Right cardiac atrium (tissue), 5 donors: Measurements from ENCODE around the gene NAB1. TPM values are rescaled to one million over a fixed set of nuclear protein-coding genes. Genes with fewer than 3 reads are reported as not detected.

Experiments
- ATAC-seq, 2 donors: fragments of 200-7000 bp; cut with Tn5 transposase; one replicate each; pipeline versions ENCODE4 v1.8.0 to v1.9.1; 2020; ENCODE audit warnings: moderate library complexity in 2 of 2, mild to moderate bottlenecking in 1 of 2
- DNase-seq, 3 donors: peaks; one replicate each; pipeline ENCODE4 v3.0.0-alpha.2; 2020
- H3K27ac ChIP-seq: one replicate; pipeline ENCODE4 v1.5.1; 2013; ENCODE audit warnings: mild to moderate bottlenecking, low read length, control low read depth, moderate library complexity
- H3K27me3 ChIP-seq: one replicate; pipeline ENCODE4 v1.6.1; 2013; ENCODE audit not compliant: control insufficient read depth, insufficient read depth
- H3K4me1 ChIP-seq: one replicate; pipeline ENCODE4 v1.6.1; 2013; ENCODE audit warnings: low read length; ENCODE audit not compliant: control insufficient read depth, insufficient read depth
- H3K4me3 ChIP-seq: one replicate; pipeline ENCODE4 v1.5.1; 2013; ENCODE audit warnings: low read length, control low read depth
- H3K9me3 ChIP-seq: one replicate; pipeline ENCODE4 v1.6.1; 2013; ENCODE audit warnings: low read length; ENCODE audit not compliant: control insufficient read depth
- WGBS: extraction: QIAGEN DNeasy Blood & Tissue Kit; methylation state at CpG from one replicate; pipeline ENCODE4 v1.1.7; 2013; 5-methylcytosine and 5-hydroxymethylcytosine counted together
- intact Hi-C, 4 donors: fragments of 100-400 bp; cut with DNase I; formaldehyde crosslinking; loops; one replicate each; pipeline versions ENCODE4 v1.11.0 to v1.14.0; 2022 to 2023
- polyA plus RNA-seq: library from polyadenylated mRNA; stranded (reverse); fragments of 200-250 nt; gene quantifications from one replicate; pipeline ENCODE4 v1.2.3, GENCODE V29; 2013
- total RNA-seq, 4 donors: library from RNA; stranded (reverse); fragmentation: NEBNext Ultra II Directional; extraction: Animal tissue kit (Norgen Biotek cat#: 25700); gene quantifications; one replicate each; pipeline ENCODE4 v1.2.1, GENCODE V29; 2021
- donor health status: healthy with polysubstance abuse.
- donor health status: DM: no; HTN: yes; CAD: no.
- donor health status: DM: no; HTN: no; CAD: no.
- donor health status: DM: no; HTN: yes; CAD: no; lungs with severe emphysema.
- donor health status: DM: yes; HTN: yes; CAD: no.

Gene NAB1
- total and polyA plus RNA-seq, 5 donors: 17.6 to 65.5 (median 60.1) TPM

DNA sequence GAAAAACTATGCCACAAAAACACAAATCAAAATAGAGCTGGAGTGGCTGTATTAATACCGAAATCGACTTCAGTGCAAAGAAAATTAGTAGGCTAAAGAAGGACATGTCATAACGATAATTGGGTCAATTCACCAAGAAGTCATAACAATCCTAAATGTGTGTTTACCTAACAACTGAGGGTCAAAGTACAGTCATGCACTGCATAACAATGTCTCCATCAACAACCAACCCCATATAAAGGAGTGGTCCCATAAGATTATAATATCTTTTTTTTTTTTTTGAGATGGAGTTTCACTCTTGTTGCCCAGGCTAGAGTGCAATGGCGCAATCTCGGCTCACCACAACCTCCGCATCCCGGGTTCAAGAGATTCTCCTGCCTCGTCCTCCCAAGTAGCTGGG is 87.5 kb downstream of the NAB1 start:
- intact Hi-C loops: no loop called here
- Histone ChIP-seq H3K4me1 (no peaks in the 10 kb centered on the region), H3K27ac (no peak overlapping the region), H3K27me3 (no peaks in the 10 kb centered on the region), H3K9me3 (no peaks in the 10 kb centered on the region), H3K4me3 (no peak overlapping the region)
- ATAC-seq (no peak), DNase-seq (no peak)
- WGBS: 98% methylated on average over 8 of the region's 8 CpGs

DNA sequence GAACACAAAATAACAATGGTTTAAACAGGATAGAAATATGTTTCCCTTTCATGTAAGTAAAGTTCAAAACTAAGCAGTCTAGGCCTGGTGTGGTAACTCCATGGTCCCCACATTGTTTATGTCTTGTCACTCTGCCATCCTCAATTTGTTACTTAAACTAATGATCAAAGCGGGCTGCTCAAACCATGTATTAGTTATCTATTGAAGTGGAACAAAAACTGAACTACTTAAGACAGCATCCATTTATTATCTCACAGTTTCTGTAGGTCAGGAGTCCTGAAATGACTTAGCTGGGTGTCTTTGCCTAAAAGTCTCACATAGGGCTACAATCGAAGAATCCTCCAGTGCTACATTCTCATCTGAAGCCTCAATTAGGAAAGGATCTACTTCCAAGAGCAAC is 91.6 kb downstream of the NAB1 start:
- H3K27me3 ChIP-seq: no peaks in the 10 kb centered on the region
- intact Hi-C loops: no loop called here
- DNase-seq: no peak
- ATAC-seq: no peak
- H3K9me3 ChIP-seq: no peaks in the 10 kb centered on the region
- no peak overlapping the region for H3K27ac ChIP-seq
- 95% methylated on average over 2 of the region's 2 CpGs for WGBS
- H3K4me3 ChIP-seq: no peak overlapping the region
- H3K4me1 ChIP-seq: no peaks in the 10 kb centered on the region

Other genes with a start within 250 kb of the NAB1 start
- 10 to 100 TPM; 29.3 to 32.7 (median 30.3) TPM for gene MFSD6, start 240.7 kb upstream of the NAB1 start, total RNA-seq
- 14.7 TPM for gene MFSD6, start 240.7 kb upstream of the NAB1 start, polyA plus RNA-seq
- gene NEMP2, start 114.4 kb upstream of the NAB1 start, total RNA-seq: 1 to 10 TPM; 3.7 to 8.9 (median 6.2) TPM
- 0.84 TPM for gene NEMP2, start 114.4 kb upstream of the NAB1 start, polyA plus RNA-seq
- 100 to 1,000 TPM in 1 of 4 donors, 10 to 100 TPM in 3; 79.8 to 106 (median 91.5) TPM for gene GLS, start 231.7 kb downstream of the NAB1 start, total RNA-seq
- gene GLS, start 231.7 kb downstream of the NAB1 start, polyA plus RNA-seq: 33.4 TPM